CD4-positive, alpha-beta T cell treated with Interleukin-6 for 4 hours (primary cell): ENCODE results near the gene VN1R5.
"Not testable (repeated sequence)": the region's sequence is repeated elsewhere in the genome, so short reads cannot be mapped to it uniquely, and the experiment has no call there.

Experiments used
- DNase-seq: peaks from one replicate; pipeline ENCODE4 v3.0.0-alpha.2; 2020; ENCODE audit warnings: mixed read lengths

Gene VN1R5

GRCh38 chr1:247255772-247256171, at the start of gene VN1R5:
VN1R5 (plus strand) TSS chr1:247256072.
- not testable (repeated sequence) for DNase-seq

GRCh38 chr1:247209396-247209795, 46.5 kb upstream of the VN1R5 start:
- DNase-seq, result no peak

- DNase-seq, result no peak
Measured at GRCh38 chr1:247210062-247210375, 45.9 kb upstream of the VN1R5 start.

GRCh38 chr1:247210376-247211117, 45.3 kb upstream of the VN1R5 start:
- peak; percentile 96 for DNase-seq

DNA sequence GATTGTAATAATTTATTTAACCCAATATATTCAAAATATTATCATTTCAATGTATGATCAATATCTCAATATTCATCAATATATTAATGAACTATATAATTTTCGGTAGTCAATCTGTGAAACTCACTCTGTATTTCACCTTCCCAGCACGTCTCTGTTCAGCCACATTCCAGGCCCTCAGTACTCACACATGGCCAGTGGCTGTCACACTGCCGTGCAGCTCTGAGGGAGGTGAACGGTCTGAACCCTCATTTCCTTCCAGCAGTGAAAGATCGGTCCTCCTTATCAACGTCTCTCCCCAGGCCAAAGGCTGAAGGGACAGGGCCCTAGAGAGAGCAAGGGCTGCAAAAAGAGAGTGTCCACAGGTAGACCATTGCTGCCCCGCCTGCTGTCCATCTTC, 44.5 kb upstream of the VN1R5 start:
- DNase-seq, result no peak

DNA sequence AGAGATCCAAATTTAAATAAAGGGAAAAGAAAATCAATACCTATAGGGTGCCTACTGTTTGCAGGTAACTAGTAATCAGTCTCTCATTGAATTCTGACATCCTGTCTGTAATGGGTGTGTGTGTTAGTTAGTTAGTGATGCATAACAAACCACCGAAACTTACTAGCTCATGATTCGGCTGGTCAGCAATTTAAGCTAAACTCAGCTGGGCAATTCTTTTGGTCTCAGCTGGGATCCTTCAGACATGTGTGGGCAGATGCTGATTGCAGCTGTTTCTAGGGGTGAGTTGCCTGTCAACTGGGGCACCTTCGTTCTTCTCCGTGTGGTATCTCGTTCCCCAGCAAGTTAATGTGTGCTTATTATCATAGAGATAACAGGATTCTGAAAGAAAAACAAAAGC, 43.9 kb upstream of the VN1R5 start:
- no peak for DNase-seq

DNA sequence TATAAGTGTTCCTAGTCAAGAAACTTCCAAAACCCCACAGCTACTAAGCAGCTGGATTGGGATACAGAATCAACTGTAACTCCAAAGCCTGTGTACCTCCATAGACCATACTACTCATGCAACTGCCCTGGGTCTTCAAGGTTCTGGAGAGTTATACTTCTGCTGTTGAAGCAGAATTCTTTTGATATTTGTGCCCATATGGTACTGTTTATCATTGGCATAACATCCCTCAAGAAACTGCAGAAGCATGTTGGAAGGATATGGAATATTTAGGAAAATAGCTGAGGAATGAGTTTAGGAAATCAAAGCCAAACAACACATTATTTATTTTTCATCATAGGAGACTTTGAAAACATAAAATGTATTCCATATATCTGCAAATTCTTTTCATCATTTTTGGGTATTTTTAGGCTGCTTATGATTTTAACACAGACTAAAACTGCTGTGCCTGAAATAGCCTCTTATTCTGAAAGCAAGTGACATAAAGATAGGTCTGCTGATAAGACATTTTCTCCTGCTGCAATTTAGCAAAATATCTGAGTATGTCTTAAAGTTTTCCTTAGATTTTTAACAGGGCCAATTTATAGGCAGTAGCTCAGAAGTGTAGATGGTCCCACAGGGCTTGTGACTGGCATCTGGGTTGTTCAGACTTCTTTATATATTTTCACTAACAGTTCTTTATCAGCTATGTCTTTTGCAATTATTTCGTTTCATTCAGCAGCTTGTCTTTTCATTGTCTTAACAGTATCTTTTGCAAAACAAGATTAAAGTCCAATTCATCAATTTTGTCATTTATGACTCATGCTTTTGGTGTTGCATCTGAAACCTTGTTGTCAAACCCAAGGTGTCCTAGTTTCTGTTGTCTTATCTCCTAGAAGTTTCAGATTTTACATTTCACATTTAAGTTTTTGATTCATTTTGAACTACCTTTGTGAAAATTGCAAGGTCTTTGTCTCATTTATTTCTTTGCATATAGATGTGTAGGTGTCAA, 43.0 kb upstream of the VN1R5 start:
- no peak for DNase-seq

DNA sequence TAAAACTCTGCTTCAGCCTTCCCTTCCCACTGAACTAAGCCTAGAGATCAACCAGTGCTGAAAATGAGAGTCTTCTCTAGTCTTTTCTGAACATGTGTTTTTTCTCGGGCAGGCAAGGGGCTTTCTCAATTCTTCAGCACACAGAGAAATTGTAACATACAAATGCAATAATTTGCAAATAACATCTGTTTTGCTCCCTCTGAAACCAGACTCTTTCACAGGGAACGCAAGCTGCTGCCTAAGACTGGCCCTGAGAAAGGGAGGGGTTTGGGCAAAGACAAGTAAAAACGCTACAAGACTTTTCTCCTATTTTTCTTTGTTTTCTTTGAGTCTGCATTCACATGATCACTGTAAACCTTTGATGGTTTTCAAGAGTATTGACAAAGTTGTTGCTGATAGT, 39.6 kb upstream of the VN1R5 start:
- no peak for DNase-seq

DNA sequence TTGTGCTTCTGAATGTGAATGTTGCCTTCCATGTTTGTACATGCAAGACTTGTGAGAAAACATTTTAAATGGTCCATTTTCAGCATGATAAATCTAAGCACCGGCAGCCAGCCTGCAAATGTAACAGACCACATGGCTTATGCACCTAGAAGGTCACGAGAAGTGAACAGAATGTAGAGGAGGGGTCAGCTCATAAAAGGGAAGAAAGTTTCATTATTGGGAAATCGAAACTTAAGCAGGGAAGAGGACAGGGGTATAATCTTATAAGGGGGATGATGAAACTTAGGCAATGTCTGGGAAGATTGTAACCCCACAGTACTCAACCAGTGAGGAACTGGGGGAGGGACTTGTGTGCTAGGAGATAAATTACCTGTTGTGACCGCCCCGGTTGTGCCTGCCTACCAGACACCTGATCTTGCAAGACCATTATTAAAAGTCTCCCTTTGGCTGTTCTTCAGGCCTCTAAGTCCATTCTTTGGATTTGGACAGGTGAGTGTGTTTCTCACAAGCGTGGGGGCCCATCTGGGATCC, 37.7 kb upstream of the VN1R5 start:
- no peak for DNase-seq

DNA sequence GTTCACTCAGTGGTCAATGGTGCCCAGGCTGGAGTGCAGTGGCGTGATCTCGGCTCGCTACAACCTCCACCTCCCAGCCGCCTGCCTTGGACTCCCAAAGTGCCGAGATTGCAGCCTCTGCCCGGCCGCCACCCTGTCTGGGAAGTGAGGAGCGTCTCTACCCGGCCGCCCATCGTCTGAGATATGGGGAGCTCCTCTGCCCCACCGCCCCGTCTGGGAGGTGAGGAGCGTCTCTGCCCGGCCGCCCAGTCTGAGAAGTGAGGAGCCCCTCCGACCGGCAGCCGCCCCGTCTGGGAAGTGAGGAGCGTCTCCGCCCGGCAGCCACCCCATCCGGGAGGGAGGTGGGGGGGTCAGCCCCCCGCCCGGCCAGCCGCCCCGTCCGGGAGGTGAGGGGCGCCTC, 35.6 kb upstream of the VN1R5 start:
- not testable (repeated sequence) for DNase-seq

DNA sequence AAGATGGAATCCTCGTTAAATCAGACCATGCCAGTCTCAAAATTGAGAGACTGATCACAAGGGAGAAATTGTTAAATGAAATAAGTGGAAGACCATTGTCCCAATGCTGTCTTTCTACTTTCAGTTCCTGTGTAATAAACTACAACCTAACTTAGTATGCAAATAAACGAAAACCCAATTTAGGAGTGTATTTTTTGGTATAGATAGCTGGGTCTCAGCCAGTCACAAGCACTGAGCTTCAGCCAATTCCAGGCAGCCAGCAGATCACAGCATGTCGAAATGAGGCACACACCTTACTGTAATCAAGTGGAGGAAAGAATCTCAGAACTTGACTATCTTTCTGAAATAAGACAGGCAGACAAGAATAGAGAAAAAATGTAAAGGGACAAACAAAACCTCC, 33.0 kb upstream of the VN1R5 start:
- DNase-seq, result no peak

- no peak for DNase-seq
Measured at GRCh38 chr1:247224822-247225221, 31.1 kb upstream of the VN1R5 start.

- no peak for DNase-seq
Measured at GRCh38 chr1:247228133-247228532, 27.7 kb upstream of the VN1R5 start.

GRCh38 chr1:247241691-247242090, 14.2 kb upstream of the VN1R5 start:
- DNase-seq, result no peak

DNA sequence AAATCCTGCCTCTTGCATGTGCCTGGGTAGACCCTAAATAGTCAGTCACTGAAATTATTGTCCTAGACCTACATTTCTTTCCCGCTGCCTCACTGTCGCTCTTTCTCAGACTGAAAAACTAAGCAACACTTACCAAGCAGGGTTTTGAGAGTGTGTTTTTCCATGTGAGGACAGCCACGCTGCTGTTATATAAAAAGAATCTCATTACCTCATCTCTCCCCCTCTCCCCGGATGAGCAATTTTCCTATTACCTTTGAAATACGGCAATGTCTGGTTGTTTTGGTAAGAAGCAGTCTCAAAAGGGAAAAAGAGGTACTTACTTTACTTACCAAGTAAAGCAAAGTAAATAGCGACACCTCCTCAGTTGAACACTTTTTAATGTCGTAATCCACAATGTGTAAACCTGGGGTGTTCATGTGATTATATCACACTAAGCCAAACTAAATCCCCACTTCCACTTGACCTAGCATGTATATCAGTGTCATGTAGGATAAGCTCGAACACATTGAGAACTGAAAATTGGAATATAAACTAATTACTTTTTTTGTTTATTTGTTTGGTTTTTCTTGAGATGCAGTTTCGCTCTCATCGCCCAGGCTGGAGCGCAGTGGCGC, 12.2 kb upstream of the VN1R5 start:
- no peak for DNase-seq

- no peak for DNase-seq
Measured at GRCh38 chr1:247246325-247247115, 9.4 kb upstream of the VN1R5 start.

- DNase-seq, result no peak
Measured at GRCh38 chr1:247247568-247247967, 8.3 kb upstream of the VN1R5 start.

DNA sequence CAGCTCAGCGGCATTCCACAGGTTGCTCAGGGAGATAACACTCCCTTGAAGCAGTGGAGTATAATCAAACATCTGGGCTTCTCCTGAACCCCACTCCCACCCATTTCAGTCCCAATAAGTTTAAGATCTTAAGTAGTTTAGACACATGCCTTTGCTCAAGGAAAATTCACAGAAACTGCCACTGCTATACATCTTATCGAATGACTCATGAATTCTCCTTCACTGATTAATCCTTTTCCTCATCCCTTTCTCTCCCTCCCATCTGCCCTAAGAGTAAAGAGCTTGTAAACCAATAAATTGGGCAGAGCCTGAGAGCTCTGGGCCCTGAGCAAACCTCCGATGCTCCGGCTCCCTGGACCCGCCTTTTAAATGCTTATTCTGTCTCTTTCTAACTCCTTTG, 10.2 kb downstream of the VN1R5 start:
- DNase-seq, result no peak

DNA sequence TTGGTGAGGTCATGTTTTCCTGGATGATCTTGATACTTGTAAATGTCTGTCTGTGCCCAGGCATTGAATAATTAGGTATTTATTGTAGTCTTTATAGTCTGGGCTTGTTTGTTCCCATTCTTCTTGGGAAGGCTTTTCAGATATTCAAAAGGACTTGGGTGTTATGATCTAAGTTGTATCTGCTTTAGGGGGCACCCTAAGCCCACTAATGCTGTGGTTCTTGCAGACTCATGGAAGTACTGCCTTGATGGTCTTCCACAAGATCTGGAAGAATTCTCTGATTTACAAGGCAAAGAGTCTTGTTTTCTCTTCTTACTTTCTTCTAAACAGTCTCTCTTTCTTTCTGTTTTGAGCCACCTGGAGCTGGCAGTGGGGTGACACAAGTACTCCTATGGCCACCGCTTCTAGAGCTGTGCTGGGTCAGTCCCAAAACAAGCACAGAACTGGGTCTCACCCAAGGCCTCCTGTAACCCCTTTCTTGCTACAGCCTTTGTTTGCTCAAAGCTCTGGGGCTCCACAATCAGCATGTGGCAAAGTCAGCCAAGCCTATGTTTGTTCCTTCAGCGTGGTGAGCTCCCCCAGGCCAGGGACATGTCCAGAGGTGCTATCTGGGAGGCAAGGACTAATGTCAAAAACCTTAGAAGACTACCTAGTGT, 12.6 kb downstream of the VN1R5 start:
- no peak for DNase-seq

DNA sequence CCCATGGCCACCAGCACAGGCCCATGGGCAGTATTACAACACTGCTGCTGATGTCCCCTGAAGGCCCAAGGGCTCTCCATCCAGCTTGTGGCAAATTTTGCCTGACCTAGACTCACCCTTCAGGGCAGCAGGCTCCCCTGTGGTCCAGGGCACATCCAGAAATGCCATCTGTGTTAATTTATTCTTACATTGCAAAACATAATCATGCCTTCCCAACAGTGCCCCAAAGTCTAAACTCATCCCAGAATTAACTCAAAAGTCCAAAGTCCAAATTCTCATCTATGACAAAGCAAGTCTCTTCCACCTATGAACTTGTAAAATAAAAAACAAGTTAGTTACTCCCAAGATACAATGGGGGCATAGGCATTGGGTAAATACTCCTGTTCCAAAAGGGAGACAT, 13.3 kb downstream of the VN1R5 start:
- no peak for DNase-seq

DNA sequence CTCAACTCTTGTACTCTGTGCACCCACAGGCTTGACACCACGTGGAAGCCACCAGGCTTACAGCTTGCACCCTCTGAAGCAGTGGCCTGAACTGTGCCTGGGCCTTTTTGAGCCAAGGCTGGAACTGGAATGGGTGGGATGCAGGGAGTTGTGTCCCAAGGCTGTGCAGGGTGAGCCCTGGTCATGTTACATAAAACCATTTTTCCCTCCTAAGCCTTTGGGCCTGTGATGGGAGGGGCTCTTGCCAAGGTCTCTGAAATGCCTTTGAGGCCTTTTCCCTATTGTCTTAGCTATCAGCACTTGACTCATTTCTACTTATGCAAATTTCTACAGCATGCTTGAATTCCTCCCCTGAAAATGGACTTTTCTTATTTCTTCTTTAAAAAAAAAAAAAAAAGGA, 14.1 kb downstream of the VN1R5 start:
- no peak for DNase-seq

DNA sequence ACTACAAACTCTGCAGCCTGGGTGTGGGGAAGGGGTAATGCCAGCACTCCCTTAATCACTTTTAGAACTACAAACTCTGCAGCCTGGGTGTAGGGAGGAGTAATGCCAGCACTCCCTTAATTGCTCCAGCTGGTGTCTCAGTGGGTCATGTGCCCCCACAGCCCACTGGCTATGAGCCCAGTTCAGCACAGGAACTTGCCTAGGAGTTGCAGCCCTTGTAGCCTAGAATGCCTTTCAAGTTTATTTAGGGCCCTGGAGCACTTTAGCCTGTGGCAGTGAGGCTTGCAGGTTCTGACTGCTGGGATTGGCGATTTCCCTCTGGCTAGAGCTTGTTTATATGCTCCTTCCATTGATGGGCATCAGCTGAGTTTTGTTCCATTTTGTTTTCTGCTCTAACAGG, 17.1 kb downstream of the VN1R5 start:
- no peak for DNase-seq
